Muscle layer of duodenum (tissue), 2 donors: ENCODE measurements around the gene POLD4.

ENCODE experiments used
- H3K27ac ChIP-seq: one replicate; pipeline ENCODE4 v1.7.0; 2013; ENCODE audit warnings: mild to moderate bottlenecking, low read length
- H3K27me3 ChIP-seq: one replicate; pipeline ENCODE4 v1.7.0; 2013; ENCODE audit warnings: low read depth, mild to moderate bottlenecking, control low read depth, low read length
- H3K36me3 ChIP-seq, 2 donors: one replicate each; pipeline ENCODE4 v1.7.0; 2013; ENCODE audit warnings: low read length in 2 of 2, control low read depth in 1 of 2, mild to moderate bottlenecking in 1 of 2; ENCODE audit not compliant: insufficient read depth in 2 of 2, control insufficient read depth in 1 of 2
- H3K4me1 ChIP-seq, 2 donors: one replicate each; pipeline ENCODE4 v1.7.0; 2013; ENCODE audit warnings: low read length in 2 of 2, mild to moderate bottlenecking in 2 of 2, control low read depth in 1 of 2, moderate library complexity in 1 of 2; ENCODE audit not compliant: insufficient read depth in 2 of 2, control insufficient read depth in 1 of 2
- H3K4me3 ChIP-seq, 2 donors: one replicate each; pipeline ENCODE4 v1.7.0; 2013; ENCODE audit warnings: low read length in 2 of 2, low read depth in 1 of 2, mild to moderate bottlenecking in 1 of 2
- H3K9me3 ChIP-seq, 2 donors: one replicate each; pipeline ENCODE4 v1.7.0; 2013; ENCODE audit warnings: low read length in 2 of 2, control low read depth in 1 of 2, mild to moderate bottlenecking in 1 of 2; ENCODE audit not compliant: control insufficient read depth in 1 of 2
- donor health status: healthy.

POLD4 gene

DNA sequence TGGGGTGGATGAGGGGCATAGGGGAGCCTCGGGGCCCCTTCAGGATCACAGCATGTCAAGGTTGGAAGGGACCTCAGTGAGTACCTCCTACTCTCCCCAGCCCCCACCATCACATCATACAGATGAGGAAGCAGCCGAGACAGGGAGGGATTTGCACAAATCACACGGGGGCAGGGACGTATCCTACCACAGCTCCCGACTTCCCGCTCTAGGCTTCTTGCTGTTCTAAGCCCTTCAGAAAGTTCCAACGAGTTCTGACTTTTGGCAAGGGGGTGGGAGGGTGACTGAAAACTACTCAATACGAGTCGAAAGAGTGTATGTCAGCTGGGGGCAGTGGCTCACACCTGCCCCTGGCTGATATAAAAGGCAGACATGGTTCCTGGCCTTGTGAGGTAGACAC is 33.7 kb upstream of the POLD4 start:
- Histone ChIP-seq H3K36me3 (no peaks in the 10 kb centered on the region), H3K4me3 (no peak overlapping the region), H3K9me3 (no peaks in the 10 kb centered on the region), H3K4me1 (peaks cover 0 to 16% of the 10 kb centered on the region in 2 donors), H3K27ac (no peak overlapping the region), H3K27me3 (no peaks in the 10 kb centered on the region)

DNA sequence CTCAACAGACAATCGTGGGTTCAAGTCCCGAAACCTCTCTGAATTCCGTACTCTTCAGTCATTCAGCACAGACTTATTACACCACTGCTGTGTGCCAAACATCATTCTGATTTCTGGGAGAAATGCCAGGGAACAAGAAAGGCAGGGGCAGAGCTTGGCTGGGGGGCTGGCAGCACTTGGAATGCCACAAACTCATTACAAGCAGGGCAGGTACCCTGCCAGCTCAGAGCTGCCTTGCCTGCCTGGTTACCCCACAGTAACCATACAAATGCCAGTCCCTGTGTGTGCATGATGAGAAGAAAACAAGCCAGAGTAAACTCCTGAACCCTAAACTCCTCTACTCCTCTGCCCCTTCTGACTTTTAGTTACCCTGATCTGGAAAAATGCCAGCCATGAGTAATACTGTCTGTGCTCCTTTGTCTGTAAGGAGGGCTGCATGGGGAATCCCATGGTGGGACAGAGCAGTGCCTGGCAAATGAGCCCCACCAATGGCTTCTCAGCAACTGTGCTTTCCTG is 31.6 kb upstream of the POLD4 start:
- Histone ChIP-seq H3K27me3 (no peaks in the 10 kb centered on the region), H3K4me3 (no peak overlapping the region), H3K4me1 (peaks cover 0 to 10% of the 10 kb centered on the region in 2 donors), H3K27ac (no peak overlapping the region), H3K9me3 (no peaks in the 10 kb centered on the region), H3K36me3 (no peaks in the 10 kb centered on the region)

DNA sequence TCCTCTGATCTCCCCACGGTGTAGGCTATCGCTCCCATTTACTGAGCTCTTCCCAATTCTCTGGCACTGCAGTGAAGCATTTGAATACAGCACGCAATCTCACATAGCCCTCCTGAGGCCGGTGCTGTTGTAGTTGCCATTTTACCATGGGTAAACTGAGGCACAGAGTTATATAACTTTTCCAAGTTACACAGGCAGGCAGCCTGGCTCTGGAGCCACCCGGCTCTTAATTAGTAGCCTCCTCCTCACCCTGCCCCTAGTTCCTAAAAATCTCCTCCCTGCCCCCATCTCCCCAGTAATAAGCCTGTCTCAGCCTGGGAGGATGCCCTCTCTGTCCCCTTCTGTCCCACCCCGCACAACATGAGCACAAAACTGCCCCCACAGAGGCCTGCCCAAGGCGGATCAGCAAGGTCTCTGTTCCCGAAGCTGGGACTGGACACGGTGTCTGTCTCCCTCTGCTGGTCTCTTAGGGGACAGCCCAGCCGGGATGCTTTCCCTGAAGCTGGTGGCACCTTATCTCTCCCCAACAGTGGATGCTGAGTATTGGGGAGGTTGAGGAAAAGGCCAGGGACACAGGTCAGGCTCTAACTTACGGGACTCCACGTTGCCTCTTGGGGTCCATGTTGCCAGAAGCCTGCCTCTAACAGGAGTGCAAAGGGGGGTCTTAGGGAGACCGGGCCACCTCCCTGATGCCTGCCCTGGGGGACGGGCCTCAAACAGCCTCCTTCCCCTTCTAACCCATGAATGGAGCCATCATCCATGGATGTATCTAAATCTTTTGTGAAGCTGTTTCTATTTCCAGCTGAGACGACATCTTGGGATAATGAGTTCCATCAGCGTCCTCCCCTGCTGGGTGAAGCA is 29.2 kb upstream of the POLD4 start:
- H3K4me1 ChIP-seq, result peaks cover 0 to 10% of the 10 kb centered on the region in 2 donors
- H3K9me3 ChIP-seq, result no peaks in the 10 kb centered on the region
- H3K27me3 ChIP-seq, result no peaks in the 10 kb centered on the region
- no peaks in the 10 kb centered on the region for H3K36me3 ChIP-seq
- H3K27ac ChIP-seq, result no peak overlapping the region
- no peak overlapping the region for H3K4me3 ChIP-seq

DNA sequence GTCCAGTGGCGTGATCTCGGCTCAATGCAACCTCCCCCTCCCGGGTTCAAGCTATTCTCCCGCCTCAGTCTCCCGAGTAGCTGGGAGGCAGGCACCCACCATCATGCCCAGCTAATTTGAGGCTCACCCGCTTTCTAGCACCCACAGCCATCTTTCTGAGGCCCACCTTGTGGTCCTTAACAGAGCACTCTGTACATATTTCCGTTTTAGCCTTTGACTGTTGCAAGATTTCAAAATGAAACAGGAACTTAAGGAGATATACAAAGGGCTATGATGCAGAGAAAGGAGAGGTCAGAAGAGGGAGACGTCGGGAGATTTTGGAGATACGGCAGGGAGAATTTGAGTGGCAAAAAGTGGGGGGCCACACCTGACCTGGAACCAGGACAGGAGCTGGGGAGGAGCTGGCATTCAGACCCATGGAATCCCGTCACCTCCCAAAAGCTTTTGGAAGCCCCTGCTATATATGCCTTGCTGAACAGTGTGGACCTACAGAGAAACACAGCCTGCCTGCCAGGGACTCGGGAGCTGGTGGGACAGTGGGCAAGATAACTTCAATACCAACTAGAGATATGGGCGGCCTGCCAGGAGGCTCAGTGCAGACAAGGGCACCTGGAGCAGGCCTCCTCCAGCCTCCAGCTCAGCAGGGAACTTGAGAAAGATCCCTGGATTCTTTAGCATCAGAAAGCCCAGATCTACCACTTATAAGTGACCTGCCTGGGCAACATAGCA is 28.1 kb upstream of the POLD4 start:
- no peaks in the 10 kb centered on the region for H3K9me3 ChIP-seq
- H3K4me3 ChIP-seq, result no peak overlapping the region
- no peaks in the 10 kb centered on the region for H3K27me3 ChIP-seq
- no peak overlapping the region for H3K27ac ChIP-seq
- no peaks in the 10 kb centered on the region for H3K36me3 ChIP-seq
- H3K4me1 ChIP-seq, result peaks cover 0 to 10% of the 10 kb centered on the region in 2 donors

DNA sequence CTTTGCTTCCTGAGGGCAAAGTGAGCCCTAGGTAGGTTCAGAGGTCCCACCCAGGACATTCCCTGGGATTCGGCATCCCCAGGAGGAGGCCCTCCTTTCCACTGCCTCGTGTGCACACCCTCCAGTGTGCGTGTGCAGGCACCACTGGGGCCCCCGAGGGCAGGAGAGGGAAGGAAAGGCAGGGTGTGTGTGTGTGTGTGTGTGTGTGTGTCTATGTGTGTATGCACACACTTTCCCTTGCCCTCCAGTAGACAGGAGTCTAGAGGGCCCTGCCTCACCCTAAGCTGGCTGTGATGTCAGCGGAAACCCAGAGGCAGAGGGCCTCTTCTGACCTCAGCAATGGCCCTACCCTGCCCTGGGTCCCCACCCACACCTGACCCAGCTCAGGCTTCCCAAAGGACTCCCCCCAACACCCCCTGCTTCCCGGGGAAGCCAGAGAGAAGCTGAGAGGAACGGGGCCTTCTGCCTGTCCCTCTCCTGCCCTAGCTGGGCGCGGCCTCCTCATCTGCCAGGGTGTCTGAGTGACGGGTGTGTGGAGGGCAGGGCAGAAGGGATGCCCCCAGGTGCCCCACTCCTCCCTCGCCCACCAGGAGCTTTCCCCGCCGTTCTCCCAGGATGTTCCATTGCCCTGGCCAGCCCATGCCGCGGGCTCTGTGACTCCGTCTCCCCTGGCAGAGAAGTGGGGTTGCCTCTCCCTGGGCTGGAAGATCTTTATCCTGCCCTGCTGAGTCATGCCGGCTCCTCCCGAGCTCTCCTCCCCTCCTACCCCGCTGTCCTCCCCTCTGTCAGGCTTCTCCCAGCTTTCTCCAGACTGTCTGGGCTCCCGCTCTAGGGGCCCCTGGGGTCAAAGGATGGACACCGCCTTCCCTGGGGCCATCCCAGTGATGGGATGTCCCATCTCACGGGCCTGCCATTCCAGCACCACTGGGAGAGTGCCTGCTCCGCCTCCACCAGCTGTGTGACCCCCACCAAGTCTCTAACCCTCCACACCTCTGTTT is 26.0 kb upstream of the POLD4 start:
- Histone ChIP-seq H3K4me1 (peaks cover 5 to 13% of the 10 kb centered on the region in 2 donors), H3K9me3 (no peaks in the 10 kb centered on the region)

DNA sequence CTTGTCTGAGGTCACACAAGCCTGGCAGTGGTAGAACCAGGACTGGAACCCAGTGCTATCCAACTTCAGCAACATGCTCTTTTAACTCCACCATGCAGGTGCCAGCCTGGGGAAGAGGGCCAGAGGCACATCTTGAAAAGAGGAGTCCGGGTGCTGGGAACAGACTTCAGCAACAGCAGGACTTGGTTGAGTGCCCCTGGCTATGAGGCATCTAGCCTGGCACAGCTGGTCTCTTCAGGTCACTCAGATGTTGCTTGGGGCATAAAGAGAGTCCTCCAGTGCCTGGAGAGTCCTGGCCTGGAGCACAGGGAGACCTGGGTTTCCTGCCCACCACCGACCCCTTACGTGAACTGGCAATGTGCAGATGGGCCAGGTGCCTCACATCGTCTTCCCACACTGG is 25.2 kb upstream of the POLD4 start:
- H3K4me1 ChIP-seq, result peaks cover 5 to 19% of the 10 kb centered on the region in 2 donors
- no peak overlapping the region for H3K4me3 ChIP-seq
- no peak overlapping the region for H3K27ac ChIP-seq
- H3K36me3 ChIP-seq, result peaks cover 0 to 3% of the 10 kb centered on the region in 2 donors
- H3K9me3 ChIP-seq, result no peaks in the 10 kb centered on the region
- no peaks in the 10 kb centered on the region for H3K27me3 ChIP-seq

More for the DNA sequence above, 26.0 kb upstream of the POLD4 start:
- H3K27me3 ChIP-seq, result no peaks in the 10 kb centered on the region
- H3K27ac ChIP-seq, result no peak overlapping the region
- H3K36me3 ChIP-seq, result no peaks in the 10 kb centered on the region
- no peak overlapping the region for H3K4me3 ChIP-seq

DNA sequence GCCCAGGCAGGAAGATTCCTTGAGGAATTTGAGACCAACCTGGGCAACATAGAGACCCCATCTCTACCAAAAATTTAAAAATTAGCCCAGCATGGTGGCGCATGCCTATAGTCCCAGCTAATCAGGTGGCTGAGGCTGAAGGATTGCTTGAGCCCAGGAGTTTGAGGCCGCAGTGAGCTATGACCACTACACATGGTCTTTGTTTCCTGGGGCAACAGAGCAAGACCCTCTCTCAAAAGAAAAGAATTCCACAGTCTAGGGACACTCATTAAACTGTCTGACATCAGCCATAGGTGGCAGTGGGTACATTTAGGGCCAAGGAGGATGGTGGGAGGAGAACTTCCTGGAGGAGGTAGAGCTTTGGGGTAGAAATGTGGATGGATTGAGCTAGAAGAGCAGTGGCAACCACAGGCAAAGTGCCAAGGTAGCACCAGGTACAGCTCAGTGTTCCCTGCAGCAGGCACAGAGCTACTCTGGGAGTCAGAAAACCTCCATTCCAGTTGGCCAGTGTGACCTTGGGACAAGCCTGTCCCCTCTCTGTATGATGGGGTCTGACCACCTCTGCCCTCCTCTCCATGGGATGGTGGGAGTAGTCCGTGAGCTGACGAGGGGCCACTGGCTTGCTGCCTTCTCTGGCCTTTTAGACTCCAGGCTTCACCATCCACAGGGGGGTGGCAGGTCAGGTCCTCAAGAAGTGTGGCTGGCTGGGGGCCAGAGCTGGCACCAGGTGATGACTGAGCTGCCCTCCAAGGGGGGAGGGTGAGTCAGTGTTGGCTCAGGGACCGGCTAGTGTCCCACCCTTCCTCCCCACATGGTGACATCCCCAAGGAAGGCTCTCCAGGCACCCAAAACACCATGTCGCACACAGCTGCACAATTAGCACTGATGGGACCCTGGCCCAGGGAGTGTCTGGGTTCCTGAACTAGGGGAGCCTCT is 23.8 kb upstream of the POLD4 start:
- Histone ChIP-seq H3K4me3 (no peak overlapping the region), H3K4me1 (peaks cover 5 to 20% of the 10 kb centered on the region in 2 donors), H3K27me3 (no peaks in the 10 kb centered on the region), H3K9me3 (no peaks in the 10 kb centered on the region), H3K27ac (no peak overlapping the region), H3K36me3 (peaks cover 0 to 3% of the 10 kb centered on the region in 2 donors)

DNA sequence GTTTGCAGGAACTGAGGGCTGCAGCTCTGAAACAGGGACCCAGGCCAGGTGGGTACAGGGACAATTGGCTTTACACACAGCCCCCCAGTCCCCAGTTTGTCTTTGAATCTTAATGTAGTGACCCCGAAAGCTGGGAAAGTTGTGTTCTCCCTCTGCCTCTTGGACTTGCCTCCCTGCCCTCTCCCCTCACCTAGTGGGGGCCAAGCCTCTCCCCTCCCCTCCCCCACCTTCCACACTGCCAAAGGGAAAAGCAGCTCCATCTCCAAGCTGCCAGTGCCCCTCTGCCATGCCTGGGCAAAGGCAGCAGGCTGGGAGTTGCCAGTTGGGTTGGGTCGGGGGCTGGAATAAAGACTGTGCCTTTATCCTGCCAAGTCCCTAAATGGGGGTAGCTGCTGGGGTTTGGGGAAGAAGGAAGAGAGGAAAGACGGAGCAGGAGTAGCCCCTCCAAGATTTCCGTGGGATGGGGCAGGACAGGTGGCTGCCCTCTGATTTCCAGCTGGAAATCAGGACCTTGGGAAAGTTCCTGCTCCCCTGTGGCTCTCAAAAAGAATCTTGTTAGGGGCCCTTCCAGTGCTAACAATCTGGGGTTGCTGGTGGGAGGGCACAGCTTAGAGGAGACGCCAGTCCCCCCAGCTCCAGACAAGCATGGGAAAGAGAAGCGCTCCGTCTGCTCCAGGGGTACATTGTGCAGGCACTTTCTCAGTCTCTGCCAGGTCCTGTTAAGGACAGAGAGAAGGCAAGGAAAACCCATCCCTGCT is 22.9 kb upstream of the POLD4 start:
- peaks cover 11 to 28% of the 10 kb centered on the region in 2 donors for H3K4me1 ChIP-seq
- no peaks in the 10 kb centered on the region for H3K9me3 ChIP-seq
- no peak overlapping the region for H3K27ac ChIP-seq
- H3K36me3 ChIP-seq, result peaks cover 0 to 3% of the 10 kb centered on the region in 2 donors
- no peaks in the 10 kb centered on the region for H3K27me3 ChIP-seq
- H3K4me3 ChIP-seq, result no peak overlapping the region

DNA sequence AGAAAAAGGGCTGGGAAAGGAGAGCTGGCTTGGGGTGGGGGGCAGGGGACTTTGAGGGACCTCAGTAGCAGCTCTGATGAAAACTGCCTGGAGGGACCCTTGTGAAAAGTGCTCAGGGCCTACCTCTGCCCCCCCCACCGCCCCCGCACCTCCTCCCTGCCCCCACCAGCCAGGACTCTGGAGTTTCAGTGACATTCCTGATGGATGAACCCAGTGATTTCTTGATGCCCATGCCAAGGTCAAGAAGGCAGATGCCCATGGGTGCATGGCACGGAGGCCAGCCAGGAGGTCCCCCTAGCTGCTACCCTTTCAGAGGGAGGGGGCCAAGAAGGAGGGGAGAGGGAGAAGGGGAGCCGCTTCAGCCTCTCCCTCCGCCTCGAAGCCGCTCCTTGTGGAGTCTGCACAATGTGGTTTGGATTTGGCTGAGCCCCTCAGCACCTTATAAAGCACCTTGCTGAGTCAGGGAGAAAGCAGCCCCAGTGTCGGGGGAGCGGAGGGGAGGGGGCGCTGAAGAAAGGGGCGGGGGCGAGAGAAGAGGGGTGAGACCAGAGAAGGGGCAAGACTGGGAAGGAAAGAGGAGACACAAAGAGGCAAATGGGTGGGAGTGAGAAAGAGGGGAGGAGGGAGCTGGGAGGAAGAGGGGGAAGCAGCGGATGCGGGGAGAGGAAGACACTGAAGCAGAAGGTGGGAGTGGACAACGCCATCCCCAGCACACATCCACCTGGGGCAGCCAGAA is 22.1 kb upstream of the POLD4 start:
- H3K4me3 ChIP-seq, result no peak overlapping the region
- H3K4me1 ChIP-seq, result peaks cover 17 to 36% of the 10 kb centered on the region in 2 donors
- H3K36me3 ChIP-seq, result peaks cover 0 to 3% of the 10 kb centered on the region in 2 donors
- H3K27ac ChIP-seq, result no peak overlapping the region
- H3K27me3 ChIP-seq, result no peaks in the 10 kb centered on the region
- no peaks in the 10 kb centered on the region for H3K9me3 ChIP-seq
